Esophagus squamous epithelium (tissue), 5 donors: ENCODE data around the gene STX8. TPM values are rescaled to one million over a fixed set of nuclear protein-coding genes. Genes with fewer than 3 reads are reported as not detected.

ENCODE experiments used
- DNase-seq: peaks from one replicate; lab custom pipeline; 2025; lab: John Stamatoyannopoulos, UW
- H3K27ac ChIP-seq, 4 donors: fragments of 200-600 bp; sonication (generic); one replicate each; pipeline ENCODE4 v1.5.1; 2016 to 2019; ENCODE audit warnings: mild to moderate bottlenecking in 1 of 4
- H3K27me3 ChIP-seq, 4 donors: fragments of 200-600 bp; sonication (generic); 1 replicate in 3 of 4; 2 replicates in 1 of 4; pipeline versions ENCODE4 v1.5.1 to v1.6.0; 2017 to 2021; ENCODE audit warnings: antibody characterized with exemption in 1 of 4
- H3K36me3 ChIP-seq, 3 donors: fragments of 200-600 bp; sonication (generic); one replicate each; pipeline ENCODE4 v1.5.1; 2016 to 2019
- H3K4me1 ChIP-seq, 3 donors: fragments of 200-600 bp; sonication (generic); one replicate each; pipeline ENCODE4 v1.5.1; 2017 to 2019
- H3K4me3 ChIP-seq, 4 donors: fragments of 200-600 bp; sonication (generic); 1 replicate in 3 of 4; 2 replicates in 1 of 4; pipeline ENCODE4 v1.5.1; 2016 to 2019; ENCODE audit warnings: mild to moderate bottlenecking in 2 of 4, moderate library complexity in 1 of 4
- H3K9me3 ChIP-seq, 3 donors: fragments of 200-600 bp; sonication (generic); one replicate each; pipeline ENCODE4 v1.5.1; 2016 to 2019
- POLR2A ChIP-seq, 4 donors: fragments of 450-650 bp; IDR thresholded peaks; one replicate each; pipeline ENCODE4 v1.6.1; 2017; ENCODE audit warnings: antibody characterized with exemption in 4 of 4, mild to moderate bottlenecking in 4 of 4, moderate library complexity in 3 of 4
- WGBS, 2 donors: methylation state at CpG; one replicate each; pipeline ENCODE4 v1.1.5; 2018; 5-methylcytosine and 5-hydroxymethylcytosine counted together
- intact Hi-C: fragments of 100-400 bp; cut with DNase I; formaldehyde crosslinking; loops from one replicate; pipeline ENCODE4 v1.15.0; 2022
- total RNA-seq, 4 donors: library from RNA; depleted of rRNA; stranded (reverse); fragments of >200 nt; gene quantifications; one replicate each; pipeline ENCODE4 v1.1.0, GENCODE V29; 2016
- TF ChIP-seq, protein P1 (sequence below), 6 experiments: fragments of 450-650 bp in 4 of 6; fragments of 200-600 bp in 2 of 6; sonication (generic) in 2 of 6; IDR thresholded peaks; one replicate each; pipeline ENCODE4 v1.5.1; 2016 to 2019; ENCODE audit warnings: antibody characterized with exemption in 6 of 6, mild to moderate bottlenecking in 4 of 6, moderate library complexity in 4 of 6
- donor health status: DM: yes; HTN: yes; CAD: no.

Gene STX8
- total RNA-seq, 4 donors from 2014 or later = 31.8 to 66.4 (median 46.5) TPM

DNA sequence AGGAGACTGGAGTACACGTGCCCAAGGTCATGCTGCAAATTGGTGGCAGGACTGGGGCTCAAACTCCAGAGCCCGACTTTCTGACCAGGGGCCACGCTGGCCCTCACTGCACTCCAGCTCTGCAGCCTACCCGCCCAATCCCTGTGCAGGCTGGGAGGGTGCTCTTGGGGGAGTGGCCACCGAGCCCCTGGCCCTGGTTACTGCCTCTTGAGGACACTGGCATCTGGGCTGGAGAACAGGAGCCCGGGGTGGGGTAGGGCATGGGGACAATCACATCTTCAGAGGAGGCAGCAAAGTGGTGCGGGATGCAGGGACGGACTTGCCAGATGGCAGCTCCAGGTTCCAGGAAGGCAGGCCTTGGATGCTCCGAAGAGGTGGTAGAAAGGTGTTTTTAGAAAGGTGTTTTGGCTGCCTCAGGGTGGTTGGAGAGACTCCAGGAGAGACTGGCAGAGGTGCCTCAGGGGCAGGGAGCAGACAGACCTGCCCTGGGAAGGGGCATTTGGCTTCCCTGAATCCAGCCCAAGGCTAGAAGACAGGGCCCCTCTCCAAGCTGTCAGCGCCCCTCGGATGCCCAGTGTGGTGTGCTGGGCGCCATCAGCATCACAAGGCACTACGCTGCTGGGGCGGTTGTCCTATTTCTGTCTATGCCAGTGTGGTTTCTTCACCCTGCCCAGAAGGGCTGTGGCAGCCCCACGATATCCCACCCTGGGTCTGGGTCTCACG is 333.7 kb downstream of the STX8 start:
- intact Hi-C loops = loop anchor here (10.0 kb wide), 1 partner anchor 217 kb away; the partner anchor contains the start of gene NTN1
- WGBS, 2 donors = 33 to 50% methylated on average over 2 of the region's 16 CpGs
- H3K4me3 ChIP-seq = no peak overlapping the region
- no peak for DNase-seq
- H3K4me1 ChIP-seq = peaks cover 25 to 82% (median 55%) of the 10 kb centered on the region in 3 donors
- H3K36me3 ChIP-seq = peaks cover 0 to 24% (median 0%) of the 10 kb centered on the region in 3 donors
- no peaks in the 10 kb centered on the region for H3K27me3 ChIP-seq
- H3K9me3 ChIP-seq = no peaks in the 10 kb centered on the region
- TF ChIP-seq, protein P1, sequence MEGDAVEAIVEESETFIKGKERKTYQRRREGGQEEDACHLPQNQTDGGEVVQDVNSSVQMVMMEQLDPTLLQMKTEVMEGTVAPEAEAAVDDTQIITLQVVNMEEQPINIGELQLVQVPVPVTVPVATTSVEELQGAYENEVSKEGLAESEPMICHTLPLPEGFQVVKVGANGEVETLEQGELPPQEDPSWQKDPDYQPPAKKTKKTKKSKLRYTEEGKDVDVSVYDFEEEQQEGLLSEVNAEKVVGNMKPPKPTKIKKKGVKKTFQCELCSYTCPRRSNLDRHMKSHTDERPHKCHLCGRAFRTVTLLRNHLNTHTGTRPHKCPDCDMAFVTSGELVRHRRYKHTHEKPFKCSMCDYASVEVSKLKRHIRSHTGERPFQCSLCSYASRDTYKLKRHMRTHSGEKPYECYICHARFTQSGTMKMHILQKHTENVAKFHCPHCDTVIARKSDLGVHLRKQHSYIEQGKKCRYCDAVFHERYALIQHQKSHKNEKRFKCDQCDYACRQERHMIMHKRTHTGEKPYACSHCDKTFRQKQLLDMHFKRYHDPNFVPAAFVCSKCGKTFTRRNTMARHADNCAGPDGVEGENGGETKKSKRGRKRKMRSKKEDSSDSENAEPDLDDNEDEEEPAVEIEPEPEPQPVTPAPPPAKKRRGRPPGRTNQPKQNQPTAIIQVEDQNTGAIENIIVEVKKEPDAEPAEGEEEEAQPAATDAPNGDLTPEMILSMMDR (IDR thresholded peaks at IDR 0.05) = no peak
- TF ChIP-seq POLR2A (IDR thresholded peaks at IDR 0.05) = no peak
- H3K27ac ChIP-seq = peak overlapping the region; percentile 82 to 98 (median 94)

DNA sequence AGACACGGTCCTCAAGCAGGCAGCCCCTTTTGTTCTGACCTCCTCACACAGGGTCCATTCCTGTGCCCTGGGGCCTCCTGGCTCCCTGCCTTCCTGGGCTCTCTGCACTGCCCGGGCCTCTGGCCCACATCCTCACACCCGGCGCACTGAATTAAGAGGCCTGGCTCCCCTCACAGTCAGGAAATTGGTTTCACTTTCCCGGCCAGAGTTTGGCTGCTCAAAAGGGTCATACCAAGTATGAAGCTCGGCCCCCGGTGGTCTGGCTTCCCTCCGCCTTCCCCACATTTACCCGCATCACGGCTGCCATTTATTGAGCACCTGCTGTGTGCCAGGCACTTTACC is 334.3 kb downstream of the STX8 start:
- Histone ChIP-seq H3K9me3 (no peaks in the 10 kb centered on the region), H3K4me1 (peaks cover 25 to 82% (median 55%) of the 10 kb centered on the region in 3 donors), H3K4me3 (peak overlapping the region in 1 of 4 donors; percentile 1), H3K36me3 (peaks cover 0 to 27% (median 0%) of the 10 kb centered on the region in 3 donors), H3K27me3 (no peaks in the 10 kb centered on the region), H3K27ac (peak overlapping the region; percentile 82 to 98 (median 94))
- no peak for DNase-seq
- WGBS, 2 donors = 32 to 43% methylated on average over 8 to 10 of the region's 10 CpGs
- intact Hi-C loops = loop anchor here (10.0 kb wide), 1 partner anchor 217 kb away; the partner anchor contains the start of gene NTN1
- TF ChIP-seq, protein P1 (IDR thresholded peaks at IDR 0.05) = no peak
- TF ChIP-seq POLR2A (IDR thresholded peaks at IDR 0.05) = no peak

DNA sequence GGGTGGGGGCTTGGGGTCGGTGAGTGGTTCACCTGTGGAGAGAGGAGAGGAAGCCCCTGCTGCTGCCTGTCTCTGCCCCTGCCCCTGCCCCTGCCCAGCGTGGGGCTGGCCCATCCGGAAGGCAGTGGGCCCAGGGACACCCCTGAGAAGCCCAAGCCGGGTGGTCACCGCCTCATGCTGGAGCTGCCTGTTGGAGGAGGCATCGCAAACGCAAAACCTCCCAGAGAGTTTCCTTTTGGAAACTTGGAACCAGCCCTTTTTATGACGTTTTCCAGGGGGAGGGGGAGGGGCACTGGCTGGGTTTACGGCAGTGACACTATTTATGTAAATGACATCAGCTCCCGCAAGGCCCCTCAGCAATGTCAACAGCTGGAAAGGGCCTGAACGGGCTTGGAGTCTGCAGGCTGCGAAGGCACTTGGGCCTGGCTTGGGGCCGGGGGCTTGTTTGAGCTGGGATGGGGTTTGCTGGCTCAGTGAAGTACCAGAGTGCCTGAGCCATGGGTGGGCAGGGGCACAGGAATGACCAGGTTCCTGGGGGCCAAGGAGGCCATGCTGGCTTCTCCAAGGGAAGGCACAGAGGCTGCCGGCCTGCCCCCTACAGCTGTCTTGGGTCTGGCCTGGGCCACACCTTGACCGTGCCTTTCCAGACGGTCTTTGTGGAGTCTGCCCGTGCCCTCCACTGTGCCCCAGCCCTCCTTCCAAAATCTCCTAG is 334.8 kb downstream of the STX8 start:
- no peak for DNase-seq
- Histone ChIP-seq H3K4me3 (peak overlapping the region; percentile 40 to 64 (median 51)), H3K36me3 (peaks cover 0 to 27% (median 0%) of the 10 kb centered on the region in 3 donors), H3K4me1 (peaks cover 25 to 82% (median 55%) of the 10 kb centered on the region in 3 donors), H3K27ac (peak overlapping the region; percentile 82 to 98 (median 94)), H3K9me3 (no peaks in the 10 kb centered on the region), H3K27me3 (no peaks in the 10 kb centered on the region)
- TF ChIP-seq, protein P1 (IDR thresholded peaks at IDR 0.05) = no peak
- TF ChIP-seq POLR2A (IDR thresholded peaks at IDR 0.05) = no peak
- WGBS, 2 donors = 39 to 50% methylated on average over 5 to 11 of the region's 17 CpGs
- intact Hi-C loops = loop anchor here (10.0 kb wide), 1 partner anchor 216 kb away; the partner anchor contains the start of gene NTN1

DNA sequence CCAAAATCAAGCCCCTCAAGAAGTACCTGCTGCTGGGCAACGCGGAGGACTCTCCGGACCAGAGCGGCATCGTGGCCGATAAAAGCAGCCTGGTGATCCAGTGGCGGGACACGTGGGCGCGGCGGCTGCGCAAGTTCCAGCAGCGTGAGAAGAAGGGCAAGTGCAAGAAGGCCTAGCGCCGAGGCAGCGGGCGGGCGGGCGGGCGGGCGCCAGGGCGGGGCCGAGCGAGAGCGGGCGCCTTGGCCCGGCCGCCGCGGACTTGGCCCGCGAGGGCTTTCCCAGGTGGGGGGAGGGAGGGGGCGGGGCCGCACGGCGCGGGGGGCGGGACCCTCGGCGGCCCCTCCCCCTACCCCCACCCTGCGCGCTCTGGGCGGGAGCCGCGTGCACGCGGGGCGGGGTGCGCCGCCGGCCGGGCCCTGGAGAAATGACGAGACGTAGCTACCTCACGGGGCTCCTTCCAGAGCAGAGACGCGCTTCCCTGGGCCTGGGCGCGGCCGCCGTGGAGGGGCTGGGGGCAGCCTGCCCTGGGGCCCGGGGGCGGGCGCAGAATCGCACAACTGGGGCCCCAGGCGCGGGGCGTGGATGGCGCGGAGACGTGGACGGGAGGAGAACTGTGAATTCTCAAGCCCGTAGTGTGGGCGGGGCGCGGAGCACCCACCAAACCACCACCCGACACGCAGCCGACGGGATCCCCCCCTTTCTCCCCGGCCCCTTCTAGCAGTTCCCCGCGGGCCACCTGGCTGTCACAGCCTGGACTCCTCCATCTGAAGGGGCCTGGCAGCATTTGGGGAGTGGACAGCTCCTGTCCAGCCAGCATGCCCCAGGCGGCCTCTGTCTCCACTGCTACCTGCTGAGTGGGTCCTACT is 335.6 kb downstream of the STX8 start:
- TF ChIP-seq, protein P1 (IDR thresholded peaks at IDR 0.05) = peak in 1 of 6 experiments; percentile 3
- TF ChIP-seq POLR2A (IDR thresholded peaks at IDR 0.05) = peak in 2 of 4 donors; percentile 43 to 67
- peak overlapping the region; percentile 82 to 98 (median 94) for H3K27ac ChIP-seq
- H3K27me3 ChIP-seq = no peaks in the 10 kb centered on the region
- H3K9me3 ChIP-seq = no peaks in the 10 kb centered on the region
- peaks cover 25 to 75% (median 52%) of the 10 kb centered on the region in 3 donors for H3K4me1 ChIP-seq
- WGBS, 2 donors = 0 to 20% methylated on average over 2 of the region's 84 CpGs
- DNase-seq = no peak
- H3K36me3 ChIP-seq = peaks cover 0 to 20% (median 0%) of the 10 kb centered on the region in 3 donors
- H3K4me3 ChIP-seq = peak overlapping the region; percentile 40 to 64 (median 51)
- intact Hi-C loops = loop anchor here (10.0 kb wide), 1 partner anchor 215 kb away; the partner anchor contains the start of gene NTN1
